GM23338 (cell line): ENCODE measurements around the gene ADGRB3. TPM values are rescaled to one million over a fixed set of nuclear protein-coding genes. Genes with fewer than 3 reads are reported as not detected.

ENCODE experiments used
- ATAC-seq: fragments of 200-7000 bp; cut with Tn5 transposase; 3 replicates; pipeline ENCODE4 v1.9.1; 2020
- DNase-seq: peaks from one replicate; pipeline ENCODE4 v3.0.0-alpha.2; 2015; ENCODE audit warnings: low spot score
- H2AFZ ChIP-seq: fragments of 200-600 bp; sonication (generic); 2 replicates; pipeline ENCODE4 v1.8.0; 2016; ENCODE audit warnings: antibody characterized with exemption, mild to moderate bottlenecking, moderate library complexity
- H3F3A ChIP-seq: fragments of 200-600 bp; sonication (generic); replicated peaks from 2 replicates; pipeline ENCODE4 v1.8.0; 2017; ENCODE audit warnings: antibody characterized with exemption, mixed run types, low read depth
- H3K27ac ChIP-seq: fragments of 200-600 bp; sonication (generic); 2 replicates; pipeline ENCODE4 v1.6.1; 2016; ENCODE audit warnings: low read depth
- H3K27me3 ChIP-seq: fragments of 200-600 bp; sonication (generic); 2 replicates; pipeline ENCODE4 v1.8.0; 2016; ENCODE audit warnings: mild to moderate bottlenecking, mixed run types, moderate library complexity; ENCODE audit not compliant: insufficient read depth
- H3K36me3 ChIP-seq: fragments of 200-600 bp; sonication (generic); 2 replicates; pipeline ENCODE4 v1.8.0; 2016; ENCODE audit warnings: mild to moderate bottlenecking; ENCODE audit not compliant: insufficient read depth
- H3K4me1 ChIP-seq: fragments of 200-600 bp; sonication (generic); 2 replicates; pipeline ENCODE4 v1.8.0; 2016; ENCODE audit warnings: mild to moderate bottlenecking, moderate library complexity; ENCODE audit not compliant: insufficient read depth
- H3K4me2 ChIP-seq: fragments of 200-600 bp; sonication (generic); 2 replicates; pipeline ENCODE4 v1.7.1; 2017; ENCODE audit warnings: mixed run types
- H3K4me3 ChIP-seq: fragments of 200-600 bp; sonication (generic); 2 replicates; pipeline ENCODE4 v1.6.1; 2016; ENCODE audit warnings: mixed run types
- H3K79me2 ChIP-seq: fragments of 200-600 bp; sonication (generic); replicated peaks from 2 replicates; pipeline ENCODE4 v1.8.0; 2017; ENCODE audit warnings: mild to moderate bottlenecking; ENCODE audit not compliant: insufficient read depth
- H3K9me2 ChIP-seq: fragments of 200-600 bp; sonication (generic); 2 replicates; pipeline ENCODE4 v1.8.0; 2017; ENCODE audit not compliant: insufficient read depth
- H4K20me1 ChIP-seq: fragments of 200-600 bp; sonication (generic); replicated peaks from 2 replicates; pipeline ENCODE4 v1.8.0; 2017; ENCODE audit warnings: mild to moderate bottlenecking; ENCODE audit not compliant: insufficient read depth
- H3K27ac Mint-ChIP-seq: 2 replicates; pipeline ENCODE4 v1.8.0; 2020; ENCODE audit warnings: inconsistent platforms, mild to moderate bottlenecking, moderate library complexity, mixed read lengths
- H3K27me3 Mint-ChIP-seq: 3 replicates; pipeline ENCODE4 v1.8.0; 2022; ENCODE audit warnings: low read depth, mild to moderate bottlenecking, moderate library complexity, mixed read lengths, inconsistent platforms; ENCODE audit not compliant: insufficient read depth, poor library complexity
- H3K36me3 Mint-ChIP-seq: 3 replicates; pipeline ENCODE4 v1.8.0; 2021; ENCODE audit warnings: low read depth, mild to moderate bottlenecking, inconsistent platforms, moderate library complexity, mixed read lengths
- H3K4me1 Mint-ChIP-seq: 3 replicates; pipeline ENCODE4 v1.8.0; 2020; ENCODE audit warnings: mild to moderate bottlenecking, inconsistent platforms, mixed read lengths
- H3K4me3 Mint-ChIP-seq: 3 replicates; pipeline ENCODE4 v1.8.0; 2021; ENCODE audit warnings: moderate library complexity, mild to moderate bottlenecking, inconsistent platforms, mixed read lengths
- H3K9me3 Mint-ChIP-seq: 3 replicates; pipeline ENCODE4 v1.8.0; 2020; ENCODE audit warnings: moderate library complexity, mild to moderate bottlenecking, inconsistent platforms, mixed read lengths
- CREB1 ChIP-seq: fragments of 250-450 bp; sonication (Bioruptor Pico); IDR thresholded peaks from 2 replicates; pipeline ENCODE4 v1.5.0; 2020; ENCODE audit warnings: low read depth, mild to moderate bottlenecking, moderate library complexity
- EZH2 ChIP-seq: fragments of 200-600 bp; sonication (generic); IDR thresholded peaks from one replicate; pipeline ENCODE4 v1.8.0; 2017; ENCODE audit warnings: antibody characterized with exemption, mild to moderate bottlenecking, low read depth; ENCODE audit not compliant: unreplicated experiment
- EZH2phosphoT487 ChIP-seq: fragments of 200-600 bp; sonication (generic); IDR thresholded peaks from one replicate; pipeline ENCODE4 v1.8.1; 2018; ENCODE audit warnings: antibody characterized with exemption; ENCODE audit not compliant: unreplicated experiment
- NANOG ChIP-seq: IDR thresholded peaks from 2 replicates; pipeline ENCODE4 v1.6.1; 2016; ENCODE audit warnings: antibody characterized with exemption, borderline replicate concordance
- STAT1 ChIP-seq: IDR thresholded peaks from one replicate; pipeline ENCODE4 v1.6.1; 2016; ENCODE audit warnings: antibody characterized with exemption; ENCODE audit not compliant: unreplicated experiment
- ZNF114 ChIP-seq: fragments of 250-450 bp; sonication (Bioruptor Pico); IDR thresholded peaks from 2 replicates; pipeline ENCODE4 v1.5.0; 2020; ENCODE audit warnings: mild to moderate bottlenecking, moderate library complexity
- ZNF331 ChIP-seq: fragments of 250-450 bp; sonication (Bioruptor Pico); IDR thresholded peaks from 2 replicates; pipeline ENCODE4 v1.5.0; 2020; ENCODE audit warnings: low read depth, mild to moderate bottlenecking, moderate library complexity
- polyA plus RNA-seq: library from polyadenylated mRNA; unstranded; fragments of >200 nt; fragmentation: Nextera tagmentation; extraction: Ambion mirVana; gene quantifications from 2 replicates; pipeline ENCODE4 v1.2.1, GENCODE V29; 2016
- total RNA-seq: library from RNA; depleted of rRNA; stranded (reverse); fragments of >200 nt; shearing (Covaris generic); gene quantifications from 2 replicates; pipeline ENCODE4 v1.2.3, GENCODE V29; 2014
- TF ChIP-seq, protein P1 (sequence below): fragments of 250-450 bp; sonication (Bioruptor Pico); IDR thresholded peaks from 2 replicates; pipeline ENCODE4 v1.5.0; 2020; ENCODE audit warnings: mild to moderate bottlenecking, moderate library complexity
- TF ChIP-seq, protein P2 (sequence below), 2 experiments: fragments of 200-600 bp in 1 of 2; sonication (generic) in 1 of 2; conservative IDR thresholded peaks; 2 replicates each; pipeline versions ENCODE4 v1.5.1 to v1.6.1; 2016 to 2017; ENCODE audit warnings: antibody characterized with exemption in 2 of 2, low read depth in 2 of 2, mild to moderate bottlenecking in 2 of 2, moderate library complexity in 1 of 2

The ADGRB3 gene
- total and polyA plus RNA-seq, 2 experiments from 2014 or later = 0.92 to 4.0 TPM

DNA sequence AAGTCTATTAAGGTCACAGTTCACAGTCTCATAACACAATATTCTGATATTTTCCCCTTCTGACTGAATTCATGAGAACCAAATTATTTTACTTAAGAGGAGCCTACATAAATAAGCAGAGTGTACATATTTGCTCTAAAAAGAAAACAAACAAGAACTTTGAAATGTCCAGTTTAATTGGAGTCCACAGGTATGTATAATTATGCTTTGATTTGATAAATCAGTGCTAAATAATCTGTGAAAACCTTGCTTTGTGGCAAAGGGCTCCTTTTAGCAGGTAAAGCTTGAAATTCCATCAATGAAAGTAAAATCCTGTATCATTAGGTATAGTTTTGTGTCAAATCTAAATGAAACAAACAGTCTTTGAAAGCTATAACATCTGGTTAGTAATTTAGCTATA, 69.4 kb downstream of the ADGRB3 start:
- no peaks in the 10 kb centered on the region for H3K36me3 Mint-ChIP-seq
- 0 out of 2 replicates have a peak overlapping the region, but pooled peaks have one; percentile 57 for H3K27ac Mint-ChIP-seq
- Histone ChIP-seq H3K4me1 (peaks cover 18% of the 10 kb centered on the region), H2AFZ (no peak overlapping the region), H3K4me3 (no peak overlapping the region), H3K27ac (no peak overlapping the region), H3K4me2 (peak overlapping the region; percentile 37; the same call in 1 of the 2 replicates), H4K20me1 (no peaks in the 10 kb centered on the region), H3K27me3 (no peaks in the 10 kb centered on the region), H3K36me3 (no peaks in the 10 kb centered on the region), H3K79me2 (no peaks in the 10 kb centered on the region), H3F3A (no peaks in the 10 kb centered on the region), H3K9me2 (no peaks in the 10 kb centered on the region)
- no peaks in the 10 kb centered on the region for H3K27me3 Mint-ChIP-seq
- no peak for DNase-seq
- H3K9me3 Mint-ChIP-seq = no peaks in the 10 kb centered on the region
- H3K4me1 Mint-ChIP-seq = peaks cover 32% of the 10 kb centered on the region
- TF ChIP-seq ZNF331 (CRISPR knock-in tag) (no peak), EZH2 (no peak), EZH2phosphoT487 (no peak), NANOG (no peak), STAT1 (no peak), ZNF114 (CRISPR knock-in tag) (no peak), CREB1 (CRISPR knock-in tag) (no peak)
- TF ChIP-seq, protein P1, sequence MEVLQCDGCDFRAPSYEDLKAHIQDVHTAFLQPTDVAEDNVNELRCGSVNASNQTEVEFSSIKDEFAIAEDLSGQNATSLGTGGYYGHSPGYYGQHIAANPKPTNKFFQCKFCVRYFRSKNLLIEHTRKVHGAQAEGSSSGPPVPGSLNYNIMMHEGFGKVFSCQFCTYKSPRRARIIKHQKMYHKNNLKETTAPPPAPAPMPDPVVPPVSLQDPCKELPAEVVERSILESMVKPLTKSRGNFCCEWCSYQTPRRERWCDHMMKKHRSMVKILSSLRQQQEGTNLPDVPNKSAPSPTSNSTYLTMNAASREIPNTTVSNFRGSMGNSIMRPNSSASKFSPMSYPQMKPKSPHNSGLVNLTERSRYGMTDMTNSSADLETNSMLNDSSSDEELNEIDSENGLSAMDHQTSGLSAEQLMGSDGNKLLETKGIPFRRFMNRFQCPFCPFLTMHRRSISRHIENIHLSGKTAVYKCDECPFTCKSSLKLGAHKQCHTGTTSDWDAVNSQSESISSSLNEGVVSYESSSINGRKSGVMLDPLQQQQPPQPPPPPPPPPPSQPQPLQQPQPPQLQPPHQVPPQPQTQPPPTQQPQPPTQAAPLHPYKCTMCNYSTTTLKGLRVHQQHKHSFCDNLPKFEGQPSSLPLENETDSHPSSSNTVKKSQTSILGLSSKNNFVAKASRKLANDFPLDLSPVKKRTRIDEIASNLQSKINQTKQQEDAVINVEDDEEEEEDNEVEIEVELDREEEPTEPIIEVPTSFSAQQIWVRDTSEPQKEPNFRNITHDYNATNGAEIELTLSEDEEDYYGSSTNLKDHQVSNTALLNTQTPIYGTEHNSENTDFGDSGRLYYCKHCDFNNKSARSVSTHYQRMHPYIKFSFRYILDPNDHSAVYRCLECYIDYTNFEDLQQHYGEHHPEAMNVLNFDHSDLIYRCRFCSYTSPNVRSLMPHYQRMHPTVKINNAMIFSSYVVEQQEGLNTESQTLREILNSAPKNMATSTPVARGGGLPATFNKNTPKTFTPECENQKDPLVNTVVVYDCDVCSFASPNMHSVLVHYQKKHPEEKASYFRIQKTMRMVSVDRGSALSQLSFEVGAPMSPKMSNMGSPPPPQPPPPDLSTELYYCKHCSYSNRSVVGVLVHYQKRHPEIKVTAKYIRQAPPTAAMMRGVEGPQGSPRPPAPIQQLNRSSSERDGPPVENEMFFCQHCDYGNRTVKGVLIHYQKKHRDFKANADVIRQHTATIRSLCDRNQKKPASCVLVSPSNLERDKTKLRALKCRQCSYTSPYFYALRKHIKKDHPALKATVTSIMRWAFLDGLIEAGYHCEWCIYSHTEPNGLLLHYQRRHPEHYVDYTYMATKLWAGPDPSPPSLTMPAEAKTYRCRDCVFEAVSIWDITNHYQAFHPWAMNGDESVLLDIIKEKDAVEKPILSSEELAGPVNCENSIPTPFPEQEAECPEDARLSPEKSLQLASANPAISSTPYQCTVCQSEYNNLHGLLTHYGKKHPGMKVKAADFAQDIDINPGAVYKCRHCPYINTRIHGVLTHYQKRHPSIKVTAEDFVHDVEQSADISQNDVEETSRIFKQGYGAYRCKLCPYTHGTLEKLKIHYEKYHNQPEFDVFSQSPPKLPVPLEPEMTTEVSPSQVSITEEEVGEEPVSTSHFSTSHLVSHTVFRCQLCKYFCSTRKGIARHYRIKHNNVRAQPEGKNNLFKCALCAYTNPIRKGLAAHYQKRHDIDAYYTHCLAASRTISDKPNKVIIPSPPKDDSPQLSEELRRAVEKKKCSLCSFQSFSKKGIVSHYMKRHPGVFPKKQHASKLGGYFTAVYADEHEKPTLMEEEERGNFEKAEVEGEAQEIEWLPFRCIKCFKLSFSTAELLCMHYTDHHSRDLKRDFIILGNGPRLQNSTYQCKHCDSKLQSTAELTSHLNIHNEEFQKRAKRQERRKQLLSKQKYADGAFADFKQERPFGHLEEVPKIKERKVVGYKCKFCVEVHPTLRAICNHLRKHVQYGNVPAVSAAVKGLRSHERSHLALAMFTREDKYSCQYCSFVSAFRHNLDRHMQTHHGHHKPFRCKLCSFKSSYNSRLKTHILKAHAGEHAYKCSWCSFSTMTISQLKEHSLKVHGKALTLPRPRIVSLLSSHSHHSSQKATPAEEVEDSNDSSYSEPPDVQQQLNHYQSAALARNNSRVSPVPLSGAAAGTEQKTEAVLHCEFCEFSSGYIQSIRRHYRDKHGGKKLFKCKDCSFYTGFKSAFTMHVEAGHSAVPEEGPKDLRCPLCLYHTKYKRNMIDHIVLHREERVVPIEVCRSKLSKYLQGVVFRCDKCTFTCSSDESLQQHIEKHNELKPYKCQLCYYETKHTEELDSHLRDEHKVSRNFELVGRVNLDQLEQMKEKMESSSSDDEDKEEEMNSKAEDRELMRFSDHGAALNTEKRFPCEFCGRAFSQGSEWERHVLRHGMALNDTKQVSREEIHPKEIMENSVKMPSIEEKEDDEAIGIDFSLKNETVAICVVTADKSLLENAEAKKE (CRISPR knock-in tag) = no peak
- TF ChIP-seq, protein P2, sequence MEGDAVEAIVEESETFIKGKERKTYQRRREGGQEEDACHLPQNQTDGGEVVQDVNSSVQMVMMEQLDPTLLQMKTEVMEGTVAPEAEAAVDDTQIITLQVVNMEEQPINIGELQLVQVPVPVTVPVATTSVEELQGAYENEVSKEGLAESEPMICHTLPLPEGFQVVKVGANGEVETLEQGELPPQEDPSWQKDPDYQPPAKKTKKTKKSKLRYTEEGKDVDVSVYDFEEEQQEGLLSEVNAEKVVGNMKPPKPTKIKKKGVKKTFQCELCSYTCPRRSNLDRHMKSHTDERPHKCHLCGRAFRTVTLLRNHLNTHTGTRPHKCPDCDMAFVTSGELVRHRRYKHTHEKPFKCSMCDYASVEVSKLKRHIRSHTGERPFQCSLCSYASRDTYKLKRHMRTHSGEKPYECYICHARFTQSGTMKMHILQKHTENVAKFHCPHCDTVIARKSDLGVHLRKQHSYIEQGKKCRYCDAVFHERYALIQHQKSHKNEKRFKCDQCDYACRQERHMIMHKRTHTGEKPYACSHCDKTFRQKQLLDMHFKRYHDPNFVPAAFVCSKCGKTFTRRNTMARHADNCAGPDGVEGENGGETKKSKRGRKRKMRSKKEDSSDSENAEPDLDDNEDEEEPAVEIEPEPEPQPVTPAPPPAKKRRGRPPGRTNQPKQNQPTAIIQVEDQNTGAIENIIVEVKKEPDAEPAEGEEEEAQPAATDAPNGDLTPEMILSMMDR (conservative IDR thresholded peaks at IDR 0.05; ENCODE audit: low read depth in 2 of 2) = no peak
- H3K4me3 Mint-ChIP-seq = no peak overlapping the region
- ATAC-seq = no peak
